ENCODE data around the gene IMPA2.

DNA sequence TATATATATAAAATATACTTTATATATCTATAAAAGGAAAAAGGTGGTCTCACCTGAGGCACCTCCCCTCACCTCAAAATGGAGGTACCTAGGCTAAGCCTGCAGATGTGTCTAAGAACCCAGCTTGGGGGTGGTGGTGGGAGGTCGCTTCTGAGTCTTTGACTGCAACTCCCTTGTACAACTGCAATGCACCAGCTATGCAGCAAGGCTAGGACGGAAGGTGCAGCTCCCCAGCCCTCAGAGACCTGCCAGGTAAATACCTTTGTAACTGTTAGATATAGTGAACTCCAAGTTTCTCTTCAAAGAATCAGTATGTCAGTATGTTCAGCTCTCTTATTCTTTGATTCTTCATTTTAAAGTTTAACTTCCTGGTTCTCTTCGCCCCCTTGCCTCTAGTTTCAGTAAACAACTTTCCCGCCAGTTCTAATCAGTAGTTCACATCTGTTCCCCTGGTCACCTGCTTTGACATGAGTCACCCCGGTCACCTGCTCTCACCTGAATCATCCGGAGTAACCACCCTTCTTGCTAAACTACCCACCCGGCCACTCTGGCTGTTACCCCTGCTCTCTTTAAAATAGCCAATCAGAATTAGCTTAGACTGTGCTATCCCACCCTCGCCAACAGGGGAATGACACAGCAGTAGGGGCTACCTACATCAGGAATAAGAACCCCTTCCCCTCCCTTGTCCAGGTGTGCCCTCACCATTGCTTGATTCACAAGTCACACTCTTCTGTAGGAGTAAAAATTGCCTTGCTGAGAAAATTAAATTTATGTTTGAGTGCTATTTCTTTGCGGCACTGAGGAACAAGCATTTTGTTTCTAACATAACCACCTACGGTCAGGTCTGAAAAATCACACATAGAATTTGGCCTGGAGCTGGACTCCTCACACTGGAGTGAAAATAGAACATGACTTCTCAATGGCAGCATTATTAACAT lies 24.7 kb upstream of the IMPA2 start:
- TF ChIP-seq CTCF (IDR thresholded peaks at IDR 0.05; ENCODE audit: poor library complexity) (no peak), EZH2 (IDR thresholded peaks at IDR 0.05; ENCODE audit: borderline replicate concordance) (no peak), EZH2phosphoT487 (IDR thresholded peaks at IDR 0.05; ENCODE audit: low read depth, severe bottlenecking, unreplicated experiment) (no peak)

All from hepatocyte (in vitro differentiated cells).